Epithelial cell of esophagus (primary cell): ENCODE results near the gene PLXNA4.

Experiments
- DNase-seq: peaks from one replicate; pipeline ENCODE4 v3.0.0; 2010; ENCODE audit warnings: low read depth
- H3K4me3 ChIP-seq: 2 replicates; pipeline ENCODE4 v1.5.1; 2011; ENCODE audit warnings: mild to moderate bottlenecking, low read length, control low read depth
- TF ChIP-seq, protein P1 (sequence below): IDR thresholded peaks from 2 replicates; pipeline ENCODE4 v1.5.1; 2011; ENCODE audit warnings: low read depth, mild to moderate bottlenecking, low read length, control low read depth, inconsistent platforms; ENCODE audit not compliant: insufficient read depth; ENCODE audit errors: missing control alignments

PLXNA4 gene

GRCh38 chr7:132345543-132346129 is 230.6 kb downstream of the PLXNA4 start:
- TF ChIP-seq, protein P1, sequence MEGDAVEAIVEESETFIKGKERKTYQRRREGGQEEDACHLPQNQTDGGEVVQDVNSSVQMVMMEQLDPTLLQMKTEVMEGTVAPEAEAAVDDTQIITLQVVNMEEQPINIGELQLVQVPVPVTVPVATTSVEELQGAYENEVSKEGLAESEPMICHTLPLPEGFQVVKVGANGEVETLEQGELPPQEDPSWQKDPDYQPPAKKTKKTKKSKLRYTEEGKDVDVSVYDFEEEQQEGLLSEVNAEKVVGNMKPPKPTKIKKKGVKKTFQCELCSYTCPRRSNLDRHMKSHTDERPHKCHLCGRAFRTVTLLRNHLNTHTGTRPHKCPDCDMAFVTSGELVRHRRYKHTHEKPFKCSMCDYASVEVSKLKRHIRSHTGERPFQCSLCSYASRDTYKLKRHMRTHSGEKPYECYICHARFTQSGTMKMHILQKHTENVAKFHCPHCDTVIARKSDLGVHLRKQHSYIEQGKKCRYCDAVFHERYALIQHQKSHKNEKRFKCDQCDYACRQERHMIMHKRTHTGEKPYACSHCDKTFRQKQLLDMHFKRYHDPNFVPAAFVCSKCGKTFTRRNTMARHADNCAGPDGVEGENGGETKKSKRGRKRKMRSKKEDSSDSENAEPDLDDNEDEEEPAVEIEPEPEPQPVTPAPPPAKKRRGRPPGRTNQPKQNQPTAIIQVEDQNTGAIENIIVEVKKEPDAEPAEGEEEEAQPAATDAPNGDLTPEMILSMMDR = no peak
- no peak for DNase-seq
- H3K4me3 ChIP-seq = no peak overlapping the region

- TF ChIP-seq, protein P1 = no peak
- H3K4me3 ChIP-seq = no peak overlapping the region
- no peak for DNase-seq
These were observed 231.2 kb downstream of the PLXNA4 start for GRCh38 chr7:132345030-132345429.

DNA sequence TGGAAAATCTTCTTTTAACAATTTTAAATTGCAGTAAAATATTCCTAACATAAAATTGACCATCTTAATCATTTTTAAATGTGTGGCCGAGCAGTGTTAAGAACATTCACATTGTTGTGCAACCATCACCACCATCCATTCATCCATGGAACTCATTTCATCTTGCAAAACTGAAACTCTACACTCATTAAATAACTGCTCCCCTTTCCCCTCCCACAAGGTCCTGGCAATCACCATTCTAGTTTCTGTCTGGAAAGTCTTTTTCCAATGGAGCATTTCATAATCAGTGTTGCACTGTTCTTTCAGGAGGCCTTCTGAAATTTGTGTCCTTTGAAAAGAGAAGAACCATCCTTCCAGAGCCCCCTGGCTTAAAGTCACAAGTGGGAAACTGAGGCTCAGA is 233.1 kb downstream of the PLXNA4 start:
- no peak for DNase-seq
- TF ChIP-seq, protein P1 = no peak
- no peak overlapping the region for H3K4me3 ChIP-seq

GRCh38 chr7:132337450-132338080 is 238.7 kb downstream of the PLXNA4 start:
- no peak for DNase-seq
- no peak overlapping the region for H3K4me3 ChIP-seq
- TF ChIP-seq, protein P1 = no peak

DNA sequence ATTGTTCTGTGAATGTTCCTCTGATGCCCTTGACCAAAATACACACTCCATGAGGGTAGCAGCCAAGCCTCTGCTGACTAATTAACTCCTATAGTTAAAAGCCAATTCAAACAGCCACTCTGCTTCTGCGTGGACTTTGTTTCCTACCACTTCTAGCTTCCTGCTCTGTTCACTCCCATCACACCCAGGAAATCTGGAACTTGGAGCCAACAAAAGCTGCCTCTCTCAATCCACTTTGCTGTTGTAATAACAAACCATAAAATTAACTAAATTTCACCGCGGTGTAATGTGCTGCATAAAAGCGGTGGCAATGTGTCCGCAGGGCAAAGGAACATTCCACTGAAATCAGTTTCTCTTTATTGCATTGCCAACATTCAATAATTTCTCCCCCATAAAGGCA is 239.5 kb downstream of the PLXNA4 start:
- DNase-seq = no peak
- TF ChIP-seq, protein P1 = no peak
- no peak overlapping the region for H3K4me3 ChIP-seq

DNA sequence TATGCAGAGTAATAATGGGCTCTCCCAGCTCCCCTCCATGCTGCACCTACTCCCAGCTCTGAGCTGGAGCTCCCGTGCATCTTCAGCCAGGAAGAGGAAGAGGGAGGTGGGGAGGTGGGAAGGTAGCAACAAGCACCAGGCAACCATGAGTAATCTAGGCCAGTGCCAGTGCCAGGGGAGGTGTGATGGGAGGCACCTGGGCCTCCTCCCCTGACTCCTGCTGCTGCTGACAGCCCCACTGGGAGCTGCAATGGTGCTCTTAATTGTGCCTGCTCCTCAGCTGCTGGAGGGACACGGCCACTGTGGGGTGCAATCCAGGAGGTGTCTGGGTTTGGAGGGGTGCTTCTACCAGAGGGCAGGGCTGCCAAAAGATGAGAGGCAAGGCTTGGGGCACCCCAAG is 243.0 kb downstream of the PLXNA4 start:
- H3K4me3 ChIP-seq = no peak overlapping the region
- no peak for DNase-seq
- TF ChIP-seq, protein P1 = no peak

DNA sequence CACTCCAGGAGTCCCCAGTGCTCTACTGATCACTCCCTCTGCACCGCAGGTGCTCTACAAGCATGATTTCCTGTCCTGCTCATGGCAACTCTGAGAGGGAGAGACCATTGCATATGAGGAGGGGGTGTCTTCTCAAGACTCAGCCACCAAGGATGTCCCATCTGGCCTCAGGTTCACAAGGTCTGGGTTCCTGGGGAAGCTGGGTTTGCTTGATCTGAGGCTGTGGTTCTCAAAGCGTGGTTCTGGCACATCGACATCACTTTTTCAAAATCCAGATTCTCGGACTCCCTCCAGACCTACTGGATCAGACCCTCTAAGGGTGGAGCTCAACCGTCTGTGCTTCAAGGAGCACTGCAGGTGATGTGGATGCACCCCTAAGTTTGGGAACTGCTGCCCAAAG is 247.5 kb downstream of the PLXNA4 start:
- no peak for DNase-seq
- no peak overlapping the region for H3K4me3 ChIP-seq
- TF ChIP-seq, protein P1 = no peak
